ENCODE data around the gene SEC23IP.

Gene SEC23IP

GRCh38 chr10:119892188-119893065 lies at the start of gene SEC23IP:
SEC23IP (plus strand) TSS chr10:119892730; CDS start chr10:119892783, 53 bp downstream.
- H3K4me3 ChIP-seq (ENCODE audit: control insufficient read depth, low read depth, low read length), result peak within 1 kb of the TSS; percentile 95
- peak; percentile 95 for DNase-seq (ENCODE audit: low read depth)
- no peak for TF ChIP-seq CTCF (conservative IDR thresholded peaks at IDR 0.05; ENCODE audit: control insufficient read depth, insufficient read depth, low read depth, low read length)

- no peak for DNase-seq (ENCODE audit: low read depth)
- no peak for TF ChIP-seq CTCF (conservative IDR thresholded peaks at IDR 0.05; ENCODE audit: control insufficient read depth, insufficient read depth, low read depth, low read length)
- H3K4me3 ChIP-seq (ENCODE audit: control insufficient read depth, low read depth, low read length), result no peak overlapping the region
Measured at GRCh38 chr10:119845656-119846055, 46.9 kb upstream of the SEC23IP start.

GRCh38 chr10:119849031-119849789 lies 43.3 kb upstream of the SEC23IP start:
- no peak for TF ChIP-seq CTCF (conservative IDR thresholded peaks at IDR 0.05; ENCODE audit: control insufficient read depth, insufficient read depth, low read depth, low read length)
- DNase-seq (ENCODE audit: low read depth), result no peak
- H3K4me3 ChIP-seq (ENCODE audit: control insufficient read depth, low read depth, low read length), result no peak overlapping the region

- no peak overlapping the region for H3K4me3 ChIP-seq (ENCODE audit: control insufficient read depth, low read depth, low read length)
- TF ChIP-seq CTCF (conservative IDR thresholded peaks at IDR 0.05; ENCODE audit: control insufficient read depth, insufficient read depth, low read depth, low read length), result no peak
- DNase-seq (ENCODE audit: low read depth), result no peak
Measured at GRCh38 chr10:119849944-119850343, 42.6 kb upstream of the SEC23IP start.

GRCh38 chr10:119852277-119852676 lies 40.3 kb upstream of the SEC23IP start:
- no peak overlapping the region for H3K4me3 ChIP-seq (ENCODE audit: control insufficient read depth, low read depth, low read length)
- DNase-seq (ENCODE audit: low read depth), result no peak
- no peak for TF ChIP-seq CTCF (conservative IDR thresholded peaks at IDR 0.05; ENCODE audit: control insufficient read depth, insufficient read depth, low read depth, low read length)

GRCh38 chr10:119852822-119853221 lies 39.7 kb upstream of the SEC23IP start:
- TF ChIP-seq CTCF (conservative IDR thresholded peaks at IDR 0.05; ENCODE audit: control insufficient read depth, insufficient read depth, low read depth, low read length), result no peak
- no peak for DNase-seq (ENCODE audit: low read depth)

More at GRCh38 chr10:119852822-119853221, 39.7 kb upstream of the SEC23IP start:
- no peak overlapping the region for H3K4me3 ChIP-seq (ENCODE audit: control insufficient read depth, low read depth, low read length)
